Measurements from ENCODE around the gene MRLN. TPM values are rescaled to one million over a fixed set of nuclear protein-coding genes. Genes with fewer than 3 reads are reported as not detected.

MRLN gene
- total and polyA plus RNA-seq, 10 of the 15 experiments (the other 5 are each of a cell fraction or from before 2014, with no cell fraction given), result 0.19 TPM; not detected in 9

DNA sequence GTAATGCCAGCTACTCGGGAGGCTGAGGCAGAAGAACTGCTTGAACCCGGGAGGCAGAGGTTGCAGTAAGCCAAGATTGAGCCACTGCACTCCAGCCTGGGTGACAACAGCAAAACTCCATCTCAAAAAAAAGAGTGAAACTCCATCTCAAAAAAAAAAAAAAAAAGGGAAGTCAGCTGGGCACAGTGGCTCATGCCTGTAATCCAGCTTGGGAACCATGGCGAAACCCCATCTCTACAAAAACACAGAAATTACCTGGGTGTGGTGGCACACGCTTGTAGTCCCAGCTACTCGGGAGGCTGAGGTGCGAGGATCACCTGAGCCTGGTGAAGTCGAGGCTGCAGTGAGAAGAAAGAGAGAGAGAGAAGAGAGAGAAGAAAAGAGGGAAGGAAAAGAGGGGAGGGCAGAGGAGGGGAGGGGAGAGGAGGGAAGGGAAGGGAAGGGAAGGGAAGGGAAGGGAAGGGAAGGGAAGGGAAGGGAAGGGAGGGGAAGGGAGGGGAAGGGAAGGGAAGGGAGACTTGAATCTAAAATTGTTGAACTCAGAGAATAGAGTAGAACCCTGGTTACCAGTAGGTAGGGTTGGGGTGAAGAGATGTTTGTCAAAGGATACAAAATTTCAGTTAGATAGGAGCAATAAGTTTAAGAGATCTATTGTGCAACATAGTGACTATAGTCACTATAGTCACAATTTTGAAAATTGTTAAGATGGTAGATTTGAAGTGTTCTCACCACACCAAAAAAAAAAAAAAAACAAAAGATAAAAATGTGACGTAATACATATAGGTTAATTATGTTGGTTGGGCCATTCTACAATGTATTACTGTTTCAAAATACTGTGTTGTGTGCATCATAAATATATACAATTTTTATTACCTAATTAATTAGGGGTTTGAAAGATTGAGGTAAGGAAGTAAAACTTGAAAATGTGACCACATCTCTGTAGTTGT is 46.1 kb downstream of the MRLN start (continued):
- TF ChIP-seq EP300 (IDR thresholded peaks at IDR 0.05; ENCODE audit: borderline replicate concordance in 1 of 2, control insufficient read depth in 1 of 2, low read depth in 2 of 2, low read length in 2 of 2) (no peak), RELA (IDR thresholded peaks at IDR 0.05; ENCODE audit: borderline replicate concordance, partially characterized antibody) (no peak), TARDBP (IDR thresholded peaks at IDR 0.05; ENCODE audit: borderline replicate concordance) (no peak)

DNA sequence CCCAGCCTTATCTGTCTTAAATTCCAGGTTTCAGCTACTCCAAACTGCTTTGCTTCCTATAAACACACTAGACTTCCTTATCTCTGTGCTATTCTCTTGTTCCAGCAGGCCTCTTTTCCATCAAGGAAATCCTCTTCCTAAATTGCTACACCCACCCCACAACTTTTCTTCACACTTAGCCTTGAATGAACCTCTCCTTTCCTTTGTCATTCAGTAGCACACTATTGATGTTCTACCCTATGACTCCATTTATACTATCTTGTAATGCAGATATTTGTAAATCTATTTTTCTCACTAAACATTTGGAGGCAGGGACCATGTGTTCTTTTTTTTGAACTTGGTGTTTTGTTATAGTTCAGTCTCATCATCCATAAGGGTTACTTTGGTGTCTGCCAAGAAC is 47.3 kb downstream of the MRLN start:
- SMC1A ChIA-PET (ENCODE audit: uncharacterized antibody, unreplicated experiment), result interaction anchor here (1.5 kb wide), 1 partner anchor 8 kb away, joined by 3 read pairs; no protein-coding TSS in a partner anchor
- no peaks in the 10 kb centered on the region for H3K9me3 ChIP-seq (replicated peaks; ENCODE audit: control insufficient read depth, insufficient read depth, low read length)
- no peak overlapping the region for H2AFZ ChIP-seq (ENCODE audit: control insufficient read depth, low read depth, low read length)
- H3K4me1 ChIP-seq (ENCODE audit: control insufficient read depth, insufficient read depth, low read length), result no peaks in the 10 kb centered on the region; the same call in 1 of the 2 replicates
- ATAC-seq, result no peak
- H3K4me2 ChIP-seq (ENCODE audit: control insufficient read depth, insufficient read depth), result no peak overlapping the region
- H3K79me2 ChIP-seq (ENCODE audit: control insufficient read depth, insufficient read depth, low read length), result no peaks in the 10 kb centered on the region
- RAD21 ChIA-PET (ENCODE audit: unreplicated experiment), result no interaction called here
- no peak overlapping the region for H3K27ac ChIP-seq (ENCODE audit: control insufficient read depth, insufficient read depth)
- H3K27me3 ChIP-seq (replicated peaks in 1 of 2; ENCODE audit: control insufficient read depth in 2 of 2, insufficient read depth in 2 of 2, low read length in 1 of 2), result 0 out of 4 replicates have a peak, but pooled peaks cover 0 to 3% of the 10 kb centered on the region in 2 experiments
- intact Hi-C loops (cut with micrococcal nuclease; ENCODE audit: unreplicated experiment) (no loop called here), in situ Hi-C loops (cut with MboI) (no loop called here)
- no peak for FAIRE-seq
- TF ChIP-seq SREBF1 (IDR thresholded peaks at IDR 0.05; ENCODE audit: low read length) (no peak), NR2C1 (IDR thresholded peaks at IDR 0.05) (no peak), SPI1 (IDR thresholded peaks at IDR 0.05; ENCODE audit: borderline replicate concordance, insufficient read depth, low read depth, low read length) (no peak), CHD2 (IDR thresholded peaks at IDR 0.05; ENCODE audit: borderline replicate concordance, low read depth, low read length) (no peak), RBBP5 (conservative IDR thresholded peaks at IDR 0.05) (no peak), ATF7 (IDR thresholded peaks at IDR 0.05; ENCODE audit: low read depth) (no peak), SRF (IDR thresholded peaks at IDR 0.05; ENCODE audit: low read depth in 2 of 2, low read length in 2 of 2) (no peak)
- TF ChIP-seq, protein P1, sequence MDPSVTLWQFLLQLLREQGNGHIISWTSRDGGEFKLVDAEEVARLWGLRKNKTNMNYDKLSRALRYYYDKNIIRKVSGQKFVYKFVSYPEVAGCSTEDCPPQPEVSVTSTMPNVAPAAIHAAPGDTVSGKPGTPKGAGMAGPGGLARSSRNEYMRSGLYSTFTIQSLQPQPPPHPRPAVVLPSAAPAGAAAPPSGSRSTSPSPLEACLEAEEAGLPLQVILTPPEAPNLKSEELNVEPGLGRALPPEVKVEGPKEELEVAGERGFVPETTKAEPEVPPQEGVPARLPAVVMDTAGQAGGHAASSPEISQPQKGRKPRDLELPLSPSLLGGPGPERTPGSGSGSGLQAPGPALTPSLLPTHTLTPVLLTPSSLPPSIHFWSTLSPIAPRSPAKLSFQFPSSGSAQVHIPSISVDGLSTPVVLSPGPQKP (IDR thresholded peaks at IDR 0.05; ENCODE audit: low read depth, low read length), result no peak
- TF ChIP-seq, protein P2, sequence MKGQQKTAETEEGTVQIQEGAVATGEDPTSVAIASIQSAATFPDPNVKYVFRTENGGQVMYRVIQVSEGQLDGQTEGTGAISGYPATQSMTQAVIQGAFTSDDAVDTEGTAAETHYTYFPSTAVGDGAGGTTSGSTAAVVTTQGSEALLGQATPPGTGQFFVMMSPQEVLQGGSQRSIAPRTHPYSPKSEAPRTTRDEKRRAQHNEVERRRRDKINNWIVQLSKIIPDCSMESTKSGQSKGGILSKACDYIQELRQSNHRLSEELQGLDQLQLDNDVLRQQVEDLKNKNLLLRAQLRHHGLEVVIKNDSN (IDR thresholded peaks at IDR 0.05; ENCODE audit: borderline replicate concordance, extremely low read length, insufficient read depth, low read depth, low read length), result no peak
- H4K20me1 ChIP-seq (ENCODE audit: control insufficient read depth, insufficient read depth), result no peaks in the 10 kb centered on the region
- no TSS peak for BruUV-seq (replicated peaks)
- POLR2A ChIA-PET, result no interaction called here
- H3K9ac ChIP-seq (ENCODE audit: control insufficient read depth, insufficient read depth, low read length), result no peak overlapping the region
- DNase-seq (ENCODE audit: low read depth, low spot score), result no peak
- H3K4me3 ChIP-seq, result no peak overlapping the region
- H3K36me3 ChIP-seq (ENCODE audit: control insufficient read depth in 2 of 2, insufficient read depth in 2 of 2, low read length in 1 of 2), result no peaks in the 10 kb centered on the region
- CTCF ChIA-PET, result no interaction called here

Data from GM12878 (cell line).